CD4-positive, alpha-beta memory T cell (primary cell): ENCODE data around the gene ASPRV1. TPM values are rescaled to one million over a fixed set of nuclear protein-coding genes. Genes with fewer than 3 reads are reported as not detected.

Experiments
- CTCF ChIA-PET: fragments of 350-600 bp; sonication (Branson Sonifier 250); formaldehyde crosslinking; loops from one replicate; lab custom pipeline; 2021; ENCODE audit warnings: inconsistent platforms; ENCODE audit not compliant: partially characterized antibody; lab: Charles Lee
- POLR2A ChIA-PET: fragments of 350-600 bp; sonication (Branson Sonifier 250); formaldehyde crosslinking; loops from one replicate; lab custom pipeline; 2021; ENCODE audit not compliant: partially characterized antibody; lab: Charles Lee
- DNase-seq, 5 donors: peaks; one replicate each; pipeline versions ENCODE4 v3.0.0 to v3.0.0-alpha.2; 2020 to 2022; ENCODE audit warnings: mixed read lengths in 1 of 5
- H3K27ac ChIP-seq: one replicate; pipeline ENCODE4 v1.7.0; 2013; ENCODE audit warnings: low read depth, low read length
- H3K27me3 ChIP-seq: 2 replicates; pipeline ENCODE4 v1.7.0; 2013; ENCODE audit warnings: mild to moderate bottlenecking, low read length, moderate library complexity; ENCODE audit not compliant: insufficient read depth
- H3K36me3 ChIP-seq: 2 replicates; pipeline ENCODE4 v1.7.0; 2013; ENCODE audit warnings: mild to moderate bottlenecking, low read length, moderate library complexity; ENCODE audit not compliant: insufficient read depth
- H3K4me1 ChIP-seq: 2 replicates; pipeline ENCODE4 v1.7.0; 2013; ENCODE audit warnings: mild to moderate bottlenecking, low read length, moderate library complexity; ENCODE audit not compliant: insufficient read depth
- H3K4me3 ChIP-seq, 2 donors: one replicate each; pipeline ENCODE4 v1.7.0; 2013; ENCODE audit warnings: low read length in 2 of 2, mild to moderate bottlenecking in 1 of 2
- H3K9me3 ChIP-seq, 2 donors: one replicate each; pipeline ENCODE4 v1.7.0; 2013; ENCODE audit warnings: low read length in 2 of 2, control low read depth in 1 of 2; ENCODE audit not compliant: control insufficient read depth in 1 of 2
- H3K27ac Mint-ChIP-seq, 7 donors: one replicate each; pipeline ENCODE4 v1.8.0; 2020 to 2021; ENCODE audit warnings: mixed read lengths in 7 of 7, mild to moderate bottlenecking in 6 of 7, inconsistent platforms in 3 of 7, moderate library complexity in 3 of 7
- H3K27me3 Mint-ChIP-seq, 2 donors: one replicate each; pipeline ENCODE4 v1.8.0; 2020 to 2021; ENCODE audit warnings: mixed read lengths in 2 of 2
- H3K36me3 Mint-ChIP-seq, 2 donors: one replicate each; pipeline ENCODE4 v1.8.0; 2020 to 2021; ENCODE audit warnings: mixed read lengths in 2 of 2, inconsistent platforms in 1 of 2, mild to moderate bottlenecking in 1 of 2
- H3K4me1 Mint-ChIP-seq, 4 donors: one replicate each; pipeline ENCODE4 v1.8.0; 2020 to 2021; ENCODE audit warnings: mixed read lengths in 4 of 4, mild to moderate bottlenecking in 1 of 4
- H3K4me3 Mint-ChIP-seq, 8 donors: one replicate each; pipeline ENCODE4 v1.8.0; 2020 to 2021; ENCODE audit warnings: mixed read lengths in 8 of 8, mild to moderate bottlenecking in 7 of 8, moderate library complexity in 6 of 8, inconsistent platforms in 3 of 8
- H3K9me3 Mint-ChIP-seq, 8 donors: one replicate each; pipeline ENCODE4 v1.8.0; 2020 to 2021; ENCODE audit warnings: mixed read lengths in 8 of 8, mild to moderate bottlenecking in 5 of 8, inconsistent platforms in 3 of 8, moderate library complexity in 1 of 8
- intact Hi-C: fragments of 100-400 bp; cut with micrococcal nuclease; formaldehyde crosslinking; loops from one replicate; pipeline ENCODE4 v1.15.1; 2023
- polyA plus RNA-seq, 2 donors: library from polyadenylated mRNA; unstranded; fragments of 300-500 nt; fragmentation: Illumina TruSeq; gene quantifications; one replicate each; pipeline ENCODE4 v1.2.3, GENCODE V29; 2021
- total RNA-seq, 2 experiments: library from RNA; stranded (reverse); gene quantifications; one replicate each; pipeline ENCODE4 v1.2.3, GENCODE V29; 2021

The ASPRV1 gene
- total and polyA plus RNA-seq, 4 experiments from 2014 or later, result 1.1 to 2.3 (median 1.6) TPM

DNA sequence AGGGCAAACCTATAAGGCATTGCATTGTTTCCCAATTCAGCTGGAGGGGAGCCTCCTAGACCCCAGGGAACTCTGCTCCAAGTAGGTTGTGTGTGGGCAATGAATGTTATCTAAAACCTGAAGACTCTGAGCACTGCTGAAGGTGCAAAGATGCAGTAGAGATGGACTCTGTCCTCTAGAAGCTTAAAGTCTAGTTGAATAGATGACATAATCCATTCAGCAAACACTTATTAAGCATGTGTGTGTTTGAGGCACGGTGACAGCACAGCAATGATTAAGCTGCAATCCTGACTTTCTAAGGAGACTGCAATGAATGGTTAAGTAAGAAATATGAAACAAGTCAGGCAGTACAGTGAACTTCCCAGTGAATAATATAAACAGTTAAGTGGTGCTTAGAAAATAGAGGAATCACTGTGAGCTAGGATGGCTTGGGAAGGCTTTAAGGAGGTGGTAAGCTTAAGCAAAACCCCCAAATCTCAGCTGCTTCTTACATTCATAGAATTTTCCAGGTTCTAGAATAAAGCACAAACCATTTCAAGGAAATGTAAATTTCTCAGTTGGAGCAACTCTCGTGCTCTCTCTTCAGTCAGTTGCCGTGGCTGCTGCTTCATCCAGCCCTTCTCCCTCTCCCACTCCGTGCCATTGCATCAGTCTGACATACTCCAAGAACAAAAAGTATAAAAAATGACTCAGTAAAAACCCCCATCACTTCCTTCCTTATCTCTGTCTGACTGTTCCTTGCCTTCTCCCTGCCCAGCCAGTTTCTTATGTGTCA lies 27.4 kb downstream of the ASPRV1 start:
- peaks cover 40 to 65% of the 10 kb centered on the region in 2 donors for H3K36me3 Mint-ChIP-seq
- peaks cover 15% of the 10 kb centered on the region for H3K4me1 ChIP-seq
- H3K4me3 Mint-ChIP-seq, result no peak overlapping the region
- POLR2A ChIA-PET, result interaction anchor here (0.9 to 1.9 kb wide), 4 partner anchors 12 to 191 kb away, joined by 3 to 6 read pairs (median 4); partner anchors contain the start of gene MXD1
- H3K9me3 Mint-ChIP-seq, result no peaks in the 10 kb centered on the region
- no peak overlapping the region for H3K27ac ChIP-seq
- DNase-seq, result no peak
- peak overlapping the region in 6 of 7 donors; percentile 5 to 56 (median 24) for H3K27ac Mint-ChIP-seq
- peaks cover 24 to 39% (median 27%) of the 10 kb centered on the region in 4 donors for H3K4me1 Mint-ChIP-seq
- H3K9me3 ChIP-seq, result no peaks in the 10 kb centered on the region
- H3K4me3 ChIP-seq, result no peak overlapping the region
- intact Hi-C loops, result no loop called here
- no peaks in the 10 kb centered on the region for H3K27me3 ChIP-seq
- peaks cover 32% of the 10 kb centered on the region for H3K36me3 ChIP-seq
- H3K27me3 Mint-ChIP-seq, result no peaks in the 10 kb centered on the region
- CTCF ChIA-PET, result interaction anchor here (1.1 kb wide), 1 partner anchor 20 kb away, joined by 3 read pairs; no protein-coding TSS in a partner anchor

DNA sequence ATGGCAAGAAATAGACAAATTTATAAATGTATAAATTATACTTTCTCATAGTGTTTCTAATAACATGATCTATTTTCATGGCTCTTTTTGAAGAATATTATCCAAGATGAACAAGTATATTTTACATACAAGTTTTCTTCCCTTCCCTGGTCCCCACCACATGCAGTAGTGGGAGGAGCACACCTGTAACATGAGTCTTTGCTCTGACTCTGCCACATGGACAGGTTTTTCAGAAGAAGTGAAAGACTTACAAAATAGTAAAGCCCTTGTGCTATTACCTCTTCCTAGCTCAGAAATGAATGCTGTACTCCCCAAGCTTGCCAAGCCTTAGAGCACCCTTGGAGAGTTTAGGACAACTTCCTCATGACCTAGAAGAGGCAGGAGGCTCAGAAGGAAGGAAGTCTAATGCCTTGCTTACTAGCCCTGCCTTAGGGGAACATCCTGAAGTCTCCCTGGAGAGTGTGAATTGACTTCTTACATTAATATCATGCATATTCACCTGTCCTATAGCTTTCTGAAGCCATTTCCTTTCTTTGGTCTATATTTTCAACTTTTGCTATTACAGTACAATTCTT lies 28.1 kb downstream of the ASPRV1 start:
- Mint-ChIP-seq H3K4me1 (peaks cover 24 to 39% (median 27%) of the 10 kb centered on the region in 4 donors), H3K27ac (peak overlapping the region in 5 of 7 donors; percentile 38 to 81 (median 65)), H3K36me3 (peaks cover 33 to 61% of the 10 kb centered on the region in 2 donors), H3K4me3 (no peak overlapping the region), H3K27me3 (no peaks in the 10 kb centered on the region), H3K9me3 (no peaks in the 10 kb centered on the region)
- H3K4me3 ChIP-seq, result no peak overlapping the region
- H3K4me1 ChIP-seq, result peaks cover 15% of the 10 kb centered on the region
- CTCF ChIA-PET, result interaction anchor here (0.8 to 1.1 kb wide), 2 partner anchors 20 to 368 kb away, joined by 3 read pairs; partner anchors contain the start of gene FAM136A
- intact Hi-C loops, result no loop called here
- no peaks in the 10 kb centered on the region for H3K9me3 ChIP-seq
- POLR2A ChIA-PET, result interaction anchor here (0.9 to 1.9 kb wide), 3 partner anchors 13 to 192 kb away, joined by 3 to 6 read pairs (median 6); no protein-coding TSS in a partner anchor
- H3K36me3 ChIP-seq, result peaks cover 26% of the 10 kb centered on the region
- H3K27me3 ChIP-seq, result no peaks in the 10 kb centered on the region
- no peak overlapping the region for H3K27ac ChIP-seq
- DNase-seq, result no peak

DNA sequence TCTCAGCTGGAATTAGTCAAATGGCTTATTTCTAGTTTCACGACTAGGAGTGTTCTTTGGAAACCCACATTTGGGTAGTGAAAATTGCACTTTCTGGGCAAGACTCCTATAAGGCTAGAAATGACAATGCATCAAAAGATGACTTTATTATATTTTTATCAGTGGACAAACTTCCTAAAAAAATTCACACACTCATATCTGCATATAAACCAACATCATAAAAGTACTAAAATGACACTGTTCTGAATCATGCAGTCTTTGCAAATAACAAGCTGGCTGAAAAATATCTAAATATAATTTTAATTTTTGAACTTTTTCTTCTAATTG lies 28.9 kb downstream of the ASPRV1 start:
- intact Hi-C loops, result no loop called here
- H3K27ac Mint-ChIP-seq, result peak overlapping the region in 1 of 7 donors; percentile 74

DNA sequence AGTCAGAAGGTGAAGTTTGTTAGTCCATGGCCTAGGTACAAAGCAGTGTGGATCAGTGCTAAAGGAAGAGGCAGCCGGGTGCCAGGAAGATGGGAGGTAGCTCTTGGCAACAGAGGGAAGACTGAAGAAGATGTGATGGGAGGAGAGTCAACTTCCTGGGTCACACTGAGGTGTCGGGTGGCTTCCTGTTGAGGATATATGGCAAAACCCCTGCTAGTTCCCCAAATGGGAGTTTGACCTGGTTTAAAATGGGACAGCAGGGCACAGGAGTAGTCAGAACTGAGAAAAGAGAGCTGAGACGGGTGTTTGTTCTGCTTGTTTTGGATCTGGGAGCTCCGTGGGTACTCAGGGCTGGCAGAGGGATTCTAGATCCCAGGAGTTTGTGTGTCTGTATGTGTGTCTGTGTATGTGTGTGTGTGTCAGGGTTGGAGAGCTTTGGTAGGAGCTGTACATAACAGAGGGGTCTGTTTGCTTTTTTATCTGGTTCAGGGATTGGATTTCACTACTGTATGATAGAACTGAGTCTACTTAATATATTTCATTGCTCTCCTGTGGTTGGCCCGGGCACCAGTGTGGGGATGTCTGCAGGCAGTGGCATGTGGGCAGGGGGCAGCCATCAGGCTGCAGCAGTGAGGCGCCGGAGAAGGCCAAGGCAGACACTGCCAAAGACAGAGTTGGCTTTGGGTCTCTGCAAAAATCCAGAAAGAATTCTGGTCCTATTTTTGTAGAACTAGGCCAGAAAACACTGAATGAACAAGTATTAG lies 29.4 kb downstream of the ASPRV1 start:
- ChIA-PET POLR2A (interaction anchor here (0.6 to 1.4 kb wide), 3 partner anchors 16 to 211 kb away, joined by 3 to 4 read pairs (median 3); no protein-coding TSS in a partner anchor), CTCF (interaction anchor here (0.8 to 1.1 kb wide), 2 partner anchors 15 to 18 kb away, joined by 3 to 4 read pairs; partner anchors contain the start of gene MXD1)
- H3K27ac Mint-ChIP-seq, result peak overlapping the region; percentile 12 to 86 (median 69)
- peaks cover 29 to 53% of the 10 kb centered on the region in 2 donors for H3K36me3 Mint-ChIP-seq
- no peaks in the 10 kb centered on the region for H3K9me3 ChIP-seq
- H3K9me3 Mint-ChIP-seq, result no peaks in the 10 kb centered on the region
- no peak overlapping the region for H3K27ac ChIP-seq
- H3K4me3 Mint-ChIP-seq, result peak overlapping the region in 4 of 8 donors; percentile 3 to 44 (median 26)
- no peaks in the 10 kb centered on the region for H3K27me3 ChIP-seq
- H3K4me1 Mint-ChIP-seq, result peaks cover 24 to 39% (median 29%) of the 10 kb centered on the region in 4 donors
- intact Hi-C loops, result no loop called here
- peaks cover 17% of the 10 kb centered on the region for H3K36me3 ChIP-seq
- H3K4me1 ChIP-seq, result peaks cover 15% of the 10 kb centered on the region
- no peak overlapping the region for H3K4me3 ChIP-seq
- DNase-seq, result no peak
- H3K27me3 Mint-ChIP-seq, result no peaks in the 10 kb centered on the region

More for the DNA sequence above, 28.9 kb downstream of the ASPRV1 start:
- no peaks in the 10 kb centered on the region for H3K27me3 ChIP-seq
- Mint-ChIP-seq H3K36me3 (peaks cover 31 to 56% of the 10 kb centered on the region in 2 donors), H3K27me3 (no peaks in the 10 kb centered on the region), H3K4me3 (no peak overlapping the region), H3K4me1 (peaks cover 24 to 39% (median 28%) of the 10 kb centered on the region in 4 donors), H3K9me3 (no peaks in the 10 kb centered on the region)
- H3K4me1 ChIP-seq, result peaks cover 15% of the 10 kb centered on the region
- ChIA-PET CTCF (interaction anchor here (0.8 to 1.1 kb wide), 2 partner anchors 15 to 369 kb away, joined by 3 to 4 read pairs; partner anchors contain the start of gene FAM136A), POLR2A (interaction anchor here (0.6 to 1.9 kb wide), 3 partner anchors 12 to 211 kb away, joined by 3 to 6 read pairs (median 4); no protein-coding TSS in a partner anchor)
- H3K9me3 ChIP-seq, result no peaks in the 10 kb centered on the region
- H3K36me3 ChIP-seq, result peaks cover 20% of the 10 kb centered on the region
- H3K27ac ChIP-seq, result no peak overlapping the region
- no peak for DNase-seq
- no peak overlapping the region for H3K4me3 ChIP-seq

DNA sequence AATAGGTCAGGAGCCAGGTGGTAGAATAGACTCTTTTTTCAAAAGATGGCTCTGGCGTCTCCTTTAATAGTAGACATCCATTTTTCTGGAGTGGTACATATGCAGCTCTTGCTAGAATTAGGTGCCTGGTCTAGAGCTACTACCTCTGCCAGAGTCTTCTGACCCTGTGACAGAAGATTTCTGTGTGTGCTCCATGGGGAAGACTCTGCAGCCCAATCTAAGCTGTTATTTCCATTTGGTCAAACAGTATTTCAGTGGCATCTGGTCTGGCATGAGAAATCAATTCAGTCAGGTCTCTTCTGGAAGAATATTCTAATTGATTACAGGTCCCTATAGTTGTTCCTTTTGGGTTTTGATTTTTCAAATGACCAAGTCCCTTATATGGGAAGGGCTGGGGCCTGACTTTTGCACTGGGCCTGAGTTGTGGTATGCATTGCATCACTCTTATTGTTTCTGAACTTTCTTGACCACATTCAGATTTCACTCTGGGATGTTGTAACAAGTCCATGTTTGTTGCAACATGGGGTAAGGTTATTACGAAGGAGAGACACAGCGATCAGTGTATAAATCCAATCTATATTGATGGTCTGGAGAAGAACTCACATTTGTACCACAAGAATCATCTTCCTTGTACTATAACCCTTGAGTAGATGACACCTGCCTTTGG lies 34.4 kb downstream of the ASPRV1 start:
- Mint-ChIP-seq H3K9me3 (no peaks in the 10 kb centered on the region), H3K4me3 (no peak overlapping the region), H3K36me3 (peaks cover 16 to 48% of the 10 kb centered on the region in 2 donors), H3K4me1 (peaks cover 17 to 30% (median 23%) of the 10 kb centered on the region in 4 donors), H3K27me3 (no peaks in the 10 kb centered on the region), H3K27ac (no peak overlapping the region)
- no peaks in the 10 kb centered on the region for H3K27me3 ChIP-seq
- H3K36me3 ChIP-seq, result peaks cover 8% of the 10 kb centered on the region
- H3K9me3 ChIP-seq, result no peaks in the 10 kb centered on the region
- peaks cover 10% of the 10 kb centered on the region for H3K4me1 ChIP-seq
- no peak overlapping the region for H3K4me3 ChIP-seq
- no peak for DNase-seq
- CTCF ChIA-PET, result no interaction called here
- POLR2A ChIA-PET, result no interaction called here
- no peak overlapping the region for H3K27ac ChIP-seq
- intact Hi-C loops, result no loop called here

DNA sequence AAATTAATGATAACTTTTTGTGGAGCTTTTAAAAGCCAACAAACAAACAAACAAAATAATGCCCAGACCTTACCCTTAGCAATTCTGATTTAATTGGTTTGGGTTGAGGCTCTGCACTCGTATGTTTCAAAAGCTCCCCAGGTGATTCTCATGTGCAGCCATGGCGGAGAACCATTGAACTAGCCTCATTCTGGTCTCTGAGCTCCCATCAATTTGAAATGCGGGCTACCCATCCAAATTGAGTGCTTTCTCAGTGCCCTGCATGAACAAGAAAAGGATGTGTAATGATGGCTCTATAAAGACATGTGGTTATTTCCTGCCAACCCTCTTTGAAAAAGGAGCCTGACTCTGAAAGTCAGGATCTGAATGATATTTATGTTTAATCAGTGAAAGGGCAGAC lies 38.3 kb downstream of the ASPRV1 start:
- Mint-ChIP-seq H3K4me1 (peaks cover 2 to 15% (median 10%) of the 10 kb centered on the region in 4 donors), H3K4me3 (no peak overlapping the region), H3K27me3 (no peaks in the 10 kb centered on the region), H3K9me3 (no peaks in the 10 kb centered on the region), H3K27ac (no peak overlapping the region), H3K36me3 (peaks cover 25 to 53% of the 10 kb centered on the region in 2 donors)
- intact Hi-C loops, result no loop called here
- Histone ChIP-seq H3K9me3 (no peaks in the 10 kb centered on the region), H3K36me3 (peaks cover 27% of the 10 kb centered on the region), H3K27ac (no peak overlapping the region), H3K4me3 (no peak overlapping the region), H3K27me3 (no peaks in the 10 kb centered on the region), H3K4me1 (peaks cover 5% of the 10 kb centered on the region)
- DNase-seq, result no peak
- ChIA-PET CTCF (interaction anchor here (0.6 to 3.6 kb wide), 3 partner anchors 9 to 34 kb away, joined by 4 to 9 read pairs (median 8); no protein-coding TSS in a partner anchor), POLR2A (interaction anchor here (0.7 to 1.0 kb wide), 3 partner anchors 8 to 163 kb away, joined by 3 to 4 read pairs (median 4); partner anchors contain the start of gene MXD1)
